T-helper 2 cell treated with Interferon-gamma antibody and Interleukin-4, amounts not matched to agents 5 μg/mL and 100 μg/mL, for 36 hours (primary cell): ENCODE measurements around the gene WBP1L.
"Not testable (repeated sequence)": the region's sequence is repeated elsewhere in the genome, so short reads cannot be mapped to it uniquely, and the experiment has no call there.

ENCODE experiments used
- DNase-seq: peaks from one replicate; pipeline ENCODE4 v3.0.0; 2021; ENCODE audit warnings: low spot score
- H3K27ac Mint-ChIP-seq: one replicate; pipeline ENCODE4 v1.8.0; 2021; ENCODE audit warnings: mild to moderate bottlenecking, mixed read lengths
- H3K27me3 Mint-ChIP-seq: one replicate; pipeline ENCODE4 v1.8.0; 2021; ENCODE audit warnings: low read depth, mixed read lengths
- H3K36me3 Mint-ChIP-seq: one replicate; pipeline ENCODE4 v1.8.0; 2021; ENCODE audit warnings: low read depth, mixed read lengths
- H3K4me1 Mint-ChIP-seq: one replicate; pipeline ENCODE4 v1.8.0; 2021; ENCODE audit warnings: low read depth, mixed read lengths
- H3K4me3 Mint-ChIP-seq: one replicate; pipeline ENCODE4 v1.8.0; 2022; ENCODE audit warnings: mild to moderate bottlenecking, moderate library complexity, mixed read lengths
- H3K9me3 Mint-ChIP-seq: one replicate; pipeline ENCODE4 v1.8.0; 2021; ENCODE audit warnings: mixed read lengths

Gene WBP1L

GRCh38 chr10:102855731-102856436, 112.1 kb downstream of the WBP1L start:
- not testable (repeated sequence) for DNase-seq, H3K27me3 Mint-ChIP-seq, H3K9me3 Mint-ChIP-seq, H3K36me3 Mint-ChIP-seq, H3K27ac Mint-ChIP-seq, H3K4me1 Mint-ChIP-seq
- H3K4me3 Mint-ChIP-seq: peak overlapping the region; percentile 68

DNA sequence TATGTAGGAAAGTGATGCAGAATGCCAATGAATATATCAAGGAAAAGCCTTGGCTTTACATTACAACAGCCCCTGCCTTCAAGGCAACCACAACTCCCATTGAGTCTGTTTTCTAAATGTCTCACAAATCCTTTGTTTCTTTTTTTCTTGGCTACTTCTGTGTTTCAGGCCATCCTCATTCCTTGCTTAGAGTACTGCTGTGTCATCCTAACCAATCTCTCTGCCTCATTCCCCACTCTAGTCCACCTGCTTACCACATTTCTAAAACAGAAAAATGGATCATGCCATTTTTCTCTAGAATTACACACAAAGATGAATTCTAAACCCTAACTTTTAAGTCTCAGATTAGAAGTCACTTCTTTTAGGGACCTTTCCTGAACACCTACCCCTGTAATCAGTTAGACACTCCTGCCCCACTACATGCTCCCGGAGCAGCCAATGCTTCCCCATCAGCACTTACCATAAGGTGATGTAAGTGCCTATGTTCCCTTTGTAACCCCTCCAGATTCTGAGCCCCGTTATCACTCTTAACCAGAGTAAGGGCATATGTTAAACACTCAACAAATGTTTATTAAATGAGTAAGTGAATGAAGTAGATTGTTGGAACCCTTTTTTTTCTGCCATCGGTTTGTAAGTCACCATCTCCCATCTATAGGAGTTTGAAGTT, 113.1 kb downstream of the WBP1L start:
- DNase-seq: no peak
- peaks cover 7% of the 10 kb centered on the region for H3K4me1 Mint-ChIP-seq
- no peak overlapping the region for H3K27ac Mint-ChIP-seq
- H3K36me3 Mint-ChIP-seq: peaks cover 8% of the 10 kb centered on the region
- H3K27me3 Mint-ChIP-seq: no peaks in the 10 kb centered on the region
- no peaks in the 10 kb centered on the region for H3K9me3 Mint-ChIP-seq
- H3K4me3 Mint-ChIP-seq: no peak overlapping the region

- Mint-ChIP-seq H3K27me3 (no peaks in the 10 kb centered on the region), H3K4me3 (no peak overlapping the region), H3K27ac (no peak overlapping the region), H3K4me1 (peaks cover 2% of the 10 kb centered on the region), H3K9me3 (no peaks in the 10 kb centered on the region), H3K36me3 (peaks cover 14% of the 10 kb centered on the region)
- DNase-seq: no peak
These were observed 116.2 kb downstream of the WBP1L start for GRCh38 chr10:102859911-102860310.

DNA sequence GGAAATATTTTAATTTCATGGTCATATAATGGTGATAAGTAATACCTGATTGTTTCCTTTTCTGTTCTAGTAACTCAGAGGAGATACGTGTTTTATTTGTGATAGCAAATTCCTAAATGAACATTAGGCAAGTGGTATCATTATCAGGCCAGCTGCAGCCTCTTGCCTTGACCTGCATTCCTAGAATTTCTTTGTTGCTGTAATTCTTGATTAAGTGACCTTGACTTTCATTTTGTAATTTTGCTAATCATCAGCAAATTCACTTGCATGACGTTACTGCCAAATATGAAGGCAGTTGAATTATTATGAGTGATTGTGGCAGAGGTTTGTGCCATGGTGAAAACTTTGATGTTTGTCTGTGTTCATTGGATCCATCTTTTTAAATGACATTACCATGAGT, 119.9 kb downstream of the WBP1L start:
- Mint-ChIP-seq H3K36me3 (peaks cover 14% of the 10 kb centered on the region), H3K27me3 (peaks cover under 1% of the 10 kb centered on the region), H3K4me1 (peaks cover under 1% of the 10 kb centered on the region), H3K4me3 (no peak overlapping the region), H3K27ac (no peak overlapping the region), H3K9me3 (no peaks in the 10 kb centered on the region)
- DNase-seq: no peak

GRCh38 chr10:102865620-102866019, 121.9 kb downstream of the WBP1L start:
- no peaks in the 10 kb centered on the region for H3K9me3 Mint-ChIP-seq
- H3K27ac Mint-ChIP-seq: no peak overlapping the region
- H3K4me1 Mint-ChIP-seq: peaks cover 11% of the 10 kb centered on the region
- peaks cover 9% of the 10 kb centered on the region for H3K36me3 Mint-ChIP-seq
- no peak for DNase-seq
- no peak overlapping the region for H3K4me3 Mint-ChIP-seq
- H3K27me3 Mint-ChIP-seq: peaks cover 16% of the 10 kb centered on the region
